ENCODE measurements around the gene ADCY7.
"Not testable (repeated sequence)": the region's sequence is repeated elsewhere in the genome, so short reads cannot be mapped to it uniquely, and the experiment has no call there.

The ADCY7 gene

GRCh38 chr16:50316102-50316847, 49.9 kb downstream of the ADCY7 start:
- no peak for DNase-seq

- no peak for DNase-seq
These were observed 50.7 kb downstream of the ADCY7 start for GRCh38 chr16:50316848-50317630.

- DNase-seq, result no peak
These were observed 52.6 kb downstream of the ADCY7 start for GRCh38 chr16:50318796-50319578.

- no peak for DNase-seq
These were observed 54.0 kb downstream of the ADCY7 start for GRCh38 chr16:50320310-50320709.

DNA sequence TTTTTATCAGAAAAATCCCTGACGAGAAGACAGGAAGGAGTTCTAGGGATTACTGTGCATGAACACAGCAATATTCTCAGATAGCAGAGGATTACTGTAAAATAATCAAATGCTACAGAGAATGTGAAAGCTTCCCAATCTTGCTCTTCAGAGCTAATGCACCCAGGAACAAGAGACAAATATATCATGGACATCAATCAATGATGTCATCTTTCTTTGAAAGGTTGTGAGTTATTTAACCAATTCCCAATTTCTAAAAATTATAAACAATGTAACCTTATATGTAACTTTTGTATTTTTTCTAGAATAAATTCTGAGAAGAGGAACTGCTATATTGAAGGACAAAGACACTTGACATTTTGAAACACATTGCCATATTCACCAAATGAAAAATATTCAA, 56.0 kb downstream of the ADCY7 start:
- no peak for DNase-seq

DNA sequence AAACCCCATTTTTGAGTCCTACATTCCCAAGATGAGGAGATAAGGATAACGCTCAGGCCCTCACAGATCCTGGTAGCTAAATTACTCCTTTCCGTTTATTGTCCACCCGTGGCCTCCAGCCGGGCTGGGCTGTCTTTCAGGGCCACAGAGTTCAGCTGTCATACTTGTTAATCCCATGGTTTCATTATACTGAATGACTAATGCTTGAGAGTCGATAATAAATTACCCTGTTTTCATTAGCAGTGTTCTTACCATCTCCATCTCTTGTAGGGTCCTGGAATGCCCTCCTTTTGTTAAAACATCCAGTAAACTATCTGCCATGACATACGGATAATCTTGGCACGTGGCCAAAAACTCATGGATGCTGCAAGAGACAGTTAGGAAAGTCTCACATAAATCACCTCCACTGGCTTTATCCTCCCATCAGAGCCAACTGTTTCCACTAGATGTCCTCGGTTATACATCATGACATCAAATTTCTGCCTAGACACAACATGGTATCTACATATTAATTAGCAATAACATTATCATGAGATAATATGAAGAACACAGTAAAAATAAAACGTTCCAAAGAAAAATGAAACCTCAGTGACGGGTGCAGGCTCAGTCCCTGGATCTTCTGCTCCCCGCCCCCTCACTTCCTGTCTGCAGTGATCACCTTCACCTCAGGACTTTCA, 57.1 kb downstream of the ADCY7 start:
- no peak for DNase-seq

- no peak for DNase-seq
These were observed 58.0 kb downstream of the ADCY7 start for GRCh38 chr16:50324345-50324744.

DNA sequence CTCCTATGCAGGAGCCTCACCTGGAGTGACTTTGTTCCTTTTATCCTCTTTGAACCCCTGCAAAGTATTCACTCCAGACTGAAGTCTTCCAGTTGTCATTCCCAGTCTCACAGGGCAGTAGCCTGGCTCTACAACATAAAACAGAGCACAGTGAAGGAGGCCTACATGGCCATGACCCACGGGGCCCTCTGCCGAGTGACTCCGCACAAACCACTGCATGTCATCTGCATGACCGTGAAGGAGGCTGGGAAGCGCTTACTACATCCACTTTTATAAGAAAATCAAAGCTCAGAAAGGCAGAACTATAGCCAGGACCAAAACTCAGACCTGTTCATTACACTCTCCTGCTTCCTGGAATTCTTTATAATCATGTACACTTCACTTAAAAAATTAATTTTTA, 59.9 kb downstream of the ADCY7 start:
- no peak for DNase-seq

- no peak for DNase-seq
These were observed 60.6 kb downstream of the ADCY7 start for GRCh38 chr16:50326835-50327465.

GRCh38 chr16:50329446-50330189, 63.3 kb downstream of the ADCY7 start:
- DNase-seq, result no peak

DNA sequence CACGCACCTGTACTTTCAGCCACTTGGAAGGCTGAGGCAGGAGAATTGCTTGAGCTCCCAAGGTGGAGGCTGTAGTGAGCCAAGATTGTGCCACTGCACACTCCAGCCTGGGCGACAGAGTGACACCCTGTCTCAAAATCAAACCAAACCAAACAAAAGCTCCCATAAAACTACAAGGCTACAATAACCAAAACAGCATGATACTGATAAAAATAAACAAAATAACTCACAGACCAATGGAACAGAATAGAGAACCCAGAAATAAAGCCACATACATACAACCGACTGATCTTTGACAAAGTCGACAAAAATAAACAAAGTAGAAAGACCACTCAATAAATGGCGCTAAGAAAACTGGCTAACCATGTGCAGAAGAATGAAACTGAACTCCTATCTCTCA, 65.2 kb downstream of the ADCY7 start:
- DNase-seq, result no peak

- no peak for DNase-seq
These were observed 66.2 kb downstream of the ADCY7 start for GRCh38 chr16:50332599-50332998.

DNA sequence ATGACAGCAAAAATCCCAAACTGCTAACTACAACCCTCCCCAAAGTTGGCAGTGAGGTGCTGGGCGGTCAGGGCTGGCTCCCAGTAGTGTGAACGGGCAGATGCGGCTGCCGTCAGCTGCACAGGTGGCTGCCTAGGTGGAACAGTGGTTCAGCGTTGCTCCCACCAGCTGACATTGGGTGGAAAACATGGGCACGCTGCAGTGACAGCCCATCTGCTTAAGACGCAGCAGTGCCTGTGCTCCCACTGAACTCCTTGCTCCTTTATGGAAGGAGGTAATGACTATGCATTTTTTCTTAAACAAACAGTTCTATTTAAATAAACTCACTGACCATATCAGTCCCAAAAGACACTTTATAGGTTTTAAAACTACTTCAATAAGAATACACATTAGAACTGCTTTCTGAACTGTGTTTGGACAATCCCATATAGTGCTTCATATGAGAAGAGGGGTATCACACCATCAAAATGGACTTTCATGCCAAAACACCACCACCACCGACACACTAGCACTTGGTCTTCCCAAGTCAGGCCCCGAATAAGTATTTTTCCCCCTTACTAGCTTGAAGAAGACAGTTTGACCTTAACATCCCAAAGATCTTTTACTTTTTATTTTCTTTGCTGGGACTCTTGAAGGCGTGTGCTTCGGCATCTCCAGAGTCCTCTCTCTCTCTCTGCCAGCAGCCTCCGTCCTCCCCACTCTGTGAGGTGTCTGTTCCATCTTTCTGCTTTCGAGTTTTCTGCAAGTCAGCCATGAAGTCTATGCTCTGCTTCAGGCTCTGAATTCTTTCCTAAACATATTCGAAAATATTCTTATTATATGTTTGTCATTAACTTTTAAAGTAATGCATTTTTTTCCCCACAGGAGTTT, 68.0 kb downstream of the ADCY7 start:
- DNase-seq, result no peak

DNA sequence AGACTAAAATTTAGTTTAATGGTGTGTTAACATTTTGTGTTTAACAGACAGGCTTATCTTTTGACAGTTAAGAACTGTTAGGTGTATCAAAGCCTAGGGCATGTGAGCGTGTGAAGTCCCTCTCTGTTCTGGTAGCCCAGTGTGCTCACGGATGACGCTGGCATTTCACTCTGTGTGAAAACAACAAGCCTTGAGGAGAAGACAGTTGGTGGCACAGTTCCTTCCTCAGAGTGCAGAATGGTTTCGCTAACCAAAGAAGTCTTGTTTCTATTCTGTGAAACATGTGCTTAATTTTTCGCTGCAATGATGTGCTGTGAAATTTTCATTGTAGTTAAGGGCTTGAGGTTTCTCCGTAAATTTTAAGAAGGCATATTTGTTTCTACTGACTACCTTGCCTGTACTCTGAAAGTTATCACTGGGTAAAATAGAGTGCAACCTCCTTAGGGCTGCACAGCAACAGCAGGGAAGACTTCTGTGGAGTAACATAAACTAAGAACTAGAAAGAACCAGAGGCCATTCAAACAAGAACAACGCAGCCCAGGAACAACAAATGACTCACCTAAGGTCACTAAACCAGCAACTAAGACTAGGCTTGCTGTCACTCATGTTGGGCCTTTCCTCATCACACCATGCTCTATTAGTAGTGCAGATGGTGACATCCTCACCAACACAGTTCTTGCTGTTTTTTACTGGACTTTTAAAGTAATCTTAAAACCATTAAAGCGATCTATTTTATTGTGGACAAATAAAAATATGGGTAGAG, 69.0 kb downstream of the ADCY7 start:
- no peak for DNase-seq

- DNase-seq, result no peak
These were observed 70.5 kb downstream of the ADCY7 start for GRCh38 chr16:50336884-50337283.

DNA sequence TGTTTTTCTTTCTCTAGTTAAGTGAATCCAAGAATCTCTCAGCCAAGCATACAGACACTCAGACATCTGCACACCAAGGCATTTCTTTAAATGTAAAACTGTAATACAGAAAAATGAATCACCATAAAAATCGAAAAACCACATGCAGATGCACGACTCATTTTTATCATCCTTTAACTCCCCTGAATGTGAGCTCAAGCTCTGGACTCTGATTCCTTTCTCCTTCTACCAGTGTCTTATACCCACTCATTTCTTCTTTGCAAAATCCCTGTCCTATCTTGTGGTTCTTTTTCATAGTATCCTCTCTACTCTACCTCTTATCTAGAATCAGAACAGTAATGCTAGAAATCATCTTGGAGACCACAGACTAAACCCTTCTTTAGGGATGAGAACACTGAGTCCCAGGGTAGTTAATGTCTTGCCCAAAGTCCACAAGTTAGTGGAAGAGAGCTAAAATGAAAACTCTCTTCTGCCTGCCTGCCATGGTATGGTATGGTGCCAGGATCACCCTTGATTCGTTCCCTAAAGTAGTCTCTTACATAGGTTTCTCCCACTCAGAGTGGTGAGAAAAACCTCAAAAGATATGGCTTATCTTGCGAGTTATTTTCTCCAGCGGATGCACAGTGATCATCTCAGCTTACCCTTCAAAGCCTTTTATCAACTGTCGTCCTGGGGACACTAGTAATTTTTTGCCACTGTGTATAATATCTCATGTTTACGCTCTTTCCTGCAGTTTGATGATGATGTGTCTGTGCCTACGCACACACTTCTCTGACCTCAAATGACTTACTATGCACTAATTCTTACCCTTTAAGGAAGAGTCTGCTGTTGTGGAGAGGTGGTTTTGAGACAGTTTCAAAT, 72.2 kb downstream of the ADCY7 start:
- DNase-seq, result no peak

- DNase-seq, result no peak
These were observed 74.2 kb downstream of the ADCY7 start for GRCh38 chr16:50340578-50340977.

GRCh38 chr16:50343566-50343965, 77.2 kb downstream of the ADCY7 start:
- DNase-seq, result not testable (repeated sequence)

GRCh38 chr16:50345210-50345609, 78.9 kb downstream of the ADCY7 start:
- DNase-seq, result not testable (repeated sequence)

Data from GDM1 (cell line).